HG03039 (cell line): ENCODE measurements around the gene C7.
"Not testable (repeated sequence)": the region's sequence is repeated elsewhere in the genome, so short reads cannot be mapped to it uniquely, and the experiment has no call there.

Experiments used
- ATAC-seq: cut with Tn5 transposase; IDR thresholded peaks from one replicate; pipeline ENCODE4 v1.9.1; 2021; ENCODE audit warnings: mild to moderate bottlenecking, moderate library complexity; ENCODE audit not compliant: unreplicated experiment

The C7 gene

GRCh38 chr5:40909264-40909663, at the start of gene C7:
C7 (plus strand) TSS chr5:40909497; CDS start chr5:40909611, 114 bp downstream.
- ATAC-seq: no peak

GRCh38 chr5:40860711-40861110, 48.6 kb upstream of the C7 start:
- no peak for ATAC-seq

GRCh38 chr5:40865004-40865403, 44.3 kb upstream of the C7 start:
- not testable (repeated sequence) for ATAC-seq

GRCh38 chr5:40866844-40867243, 42.5 kb upstream of the C7 start:
- no peak for ATAC-seq

- no peak for ATAC-seq
Measured at GRCh38 chr5:40869384-40869783, 39.9 kb upstream of the C7 start.

GRCh38 chr5:40871177-40871576, 38.1 kb upstream of the C7 start:
- ATAC-seq: no peak

- ATAC-seq: not testable (repeated sequence)
Measured at GRCh38 chr5:40872253-40872652, 37.0 kb upstream of the C7 start.

- no peak for ATAC-seq
Measured at GRCh38 chr5:40873286-40873880, 35.9 kb upstream of the C7 start.

GRCh38 chr5:40875958-40876357, 33.3 kb upstream of the C7 start:
- no peak for ATAC-seq

GRCh38 chr5:40877371-40877988, 31.8 kb upstream of the C7 start:
- ATAC-seq: no peak

- no peak for ATAC-seq
Measured at GRCh38 chr5:40879163-40879942, 29.9 kb upstream of the C7 start.

- no peak for ATAC-seq
Measured at GRCh38 chr5:40882291-40882690, 27.0 kb upstream of the C7 start.

- ATAC-seq: not testable (repeated sequence)
Measured at GRCh38 chr5:40883051-40883450, 26.2 kb upstream of the C7 start.

GRCh38 chr5:40895440-40896425, 13.6 kb upstream of the C7 start:
- not testable (repeated sequence) for ATAC-seq

GRCh38 chr5:40904205-40904993, 4.9 kb upstream of the C7 start:
- peak; percentile 78 for ATAC-seq

GRCh38 chr5:40904994-40905306, 4.3 kb upstream of the C7 start:
- ATAC-seq: no peak

- no peak for ATAC-seq
Measured at GRCh38 chr5:40906351-40906751, 2.9 kb upstream of the C7 start.

- no peak for ATAC-seq
Measured at GRCh38 chr5:40909723-40910122, 426 bp downstream of the C7 start.

GRCh38 chr5:40911266-40911665, 2.0 kb downstream of the C7 start:
- no peak for ATAC-seq

GRCh38 chr5:40914835-40915234, 5.5 kb downstream of the C7 start:
- no peak for ATAC-seq
